ENCODE data around the gene TNNT3.

The TNNT3 gene

GRCh38 chr11:1924181-1924580 is 4.7 kb downstream of the TNNT3 start:
- no peak for DNase-seq

GRCh38 chr11:1924646-1925372 is 5.3 kb downstream of the TNNT3 start:
- DNase-seq: no peak

- DNase-seq: no peak
Measured at GRCh38 chr11:1925373-1926155, 6.1 kb downstream of the TNNT3 start.

GRCh38 chr11:1926156-1927025 is 6.9 kb downstream of the TNNT3 start:
- DNase-seq: peak in 1 of 2 donors; percentile 26

GRCh38 chr11:1927026-1927847 is 7.7 kb downstream of the TNNT3 start:
- DNase-seq: no peak

- DNase-seq: no peak
Measured at GRCh38 chr11:1927848-1928469, 8.5 kb downstream of the TNNT3 start.

- DNase-seq: no peak
Measured at GRCh38 chr11:1928470-1928890, 9.0 kb downstream of the TNNT3 start.

GRCh38 chr11:1928891-1929541 is 9.5 kb downstream of the TNNT3 start:
- no peak for DNase-seq

- no peak for DNase-seq
Measured at GRCh38 chr11:1929621-1930461, 10.3 kb downstream of the TNNT3 start.

- no peak for DNase-seq
Measured at GRCh38 chr11:1930462-1930830, 10.9 kb downstream of the TNNT3 start.

GRCh38 chr11:1931341-1932104 is 12.0 kb downstream of the TNNT3 start:
- no peak for DNase-seq

GRCh38 chr11:1932105-1932480 is 12.6 kb downstream of the TNNT3 start:
- no peak for DNase-seq

GRCh38 chr11:1932681-1933080 is 13.2 kb downstream of the TNNT3 start:
- DNase-seq: no peak

GRCh38 chr11:1933416-1934334 is 14.2 kb downstream of the TNNT3 start:
- no peak for DNase-seq

GRCh38 chr11:1934335-1935155 is 15.0 kb downstream of the TNNT3 start:
- no peak for DNase-seq

GRCh38 chr11:1935156-1936071 is 15.9 kb downstream of the TNNT3 start:
- DNase-seq: peak in 1 of 2 donors; percentile 0
